Lung (tissue), 12 donors: ENCODE results near the gene SIN3A. TPM values are rescaled to one million over a fixed set of nuclear protein-coding genes. Genes with fewer than 3 reads are reported as not detected.
A peak's percentile ranks its signal among the peaks of the same experiment; 100 is the strongest.

Experiments
- ATAC-seq: fragments of 200-7000 bp; cut with Tn5 transposase; one replicate; pipeline ENCODE4 v1.9.1; 2020; ENCODE audit warnings: moderate number of reproducible peaks; ENCODE audit not compliant: insufficient read depth, low FRiP score
- DNase-seq, 3 donors: peaks; one replicate each; pipeline ENCODE4 v3.0.0-alpha.2; 2013 to 2017
- H3K27ac ChIP-seq, 2 donors: one replicate each; pipeline ENCODE4 v1.5.1; 2013; ENCODE audit warnings: mild to moderate bottlenecking in 2 of 2, moderate library complexity in 2 of 2, control low read depth in 1 of 2, inconsistent platforms in 1 of 2, low read depth in 1 of 2, low read length in 1 of 2
- H3K27me3 ChIP-seq, 3 donors: one replicate each; pipeline ENCODE4 v1.5.1; 2013; ENCODE audit warnings: low read length in 2 of 3; ENCODE audit not compliant: control insufficient read depth in 3 of 3, insufficient read depth in 3 of 3
- H3K36me3 ChIP-seq, 4 donors: one replicate each; pipeline ENCODE4 v1.5.1; 2013; ENCODE audit warnings: low read length in 4 of 4, mild to moderate bottlenecking in 1 of 4, moderate library complexity in 1 of 4; ENCODE audit not compliant: control insufficient read depth in 4 of 4, insufficient read depth in 4 of 4
- H3K4me1 ChIP-seq, 5 donors: one replicate each; pipeline ENCODE4 v1.5.1; 2013; ENCODE audit warnings: low read length in 5 of 5, mild to moderate bottlenecking in 2 of 5, moderate library complexity in 1 of 5; ENCODE audit not compliant: control insufficient read depth in 5 of 5, insufficient read depth in 5 of 5
- H3K4me3 ChIP-seq: one replicate; pipeline ENCODE4 v1.5.1; 2013; ENCODE audit warnings: mild to moderate bottlenecking, control low read depth, moderate library complexity
- H3K9ac ChIP-seq, 2 donors: one replicate each; pipeline ENCODE4 v1.5.1; 2013; ENCODE audit warnings: low read length in 2 of 2, control low read depth in 1 of 2; ENCODE audit not compliant: insufficient read depth in 1 of 2
- H3K9me3 ChIP-seq, 4 donors: one replicate each; pipeline ENCODE4 v1.5.1; 2013; ENCODE audit warnings: low read length in 3 of 4, mild to moderate bottlenecking in 1 of 4, moderate library complexity in 1 of 4; ENCODE audit not compliant: control insufficient read depth in 4 of 4, insufficient read depth in 3 of 4
- CTCF ChIP-seq: IDR thresholded peaks from 2 replicates; pipeline ENCODE4 v1.5.1; 2012; ENCODE audit warnings: mild to moderate bottlenecking; ENCODE audit errors: control extremely low read depth, extremely low read depth
- WGBS, 2 donors: extraction: QIAGEN DNeasy Blood & Tissue Kit; methylation state at CpG; one replicate each; pipeline ENCODE4 v1.1.7; 2013; 5-methylcytosine and 5-hydroxymethylcytosine counted together
- polyA plus RNA-seq, 2 donors: library from polyadenylated mRNA; stranded (reverse); fragments of 200-250 nt; gene quantifications; one replicate each; pipeline ENCODE4 v1.2.1, GENCODE V29; 2013
- total RNA-seq, 2 donors: library from RNA; depleted of rRNA in 1 of 2; stranded (reverse); fragments of >200 nt in 1 of 2; gene quantifications; one replicate each; pipeline ENCODE4 v1.2.1, GENCODE V29; 2014 to 2021
- donor health status: control.
- donor health status: control.
- donor health status: Bipolar disorder and iron deficiency.
- donor health status: healthy.
- donor health status: DM: yes; HTN: yes; CAD: no.

Gene SIN3A
- total and polyA plus RNA-seq, 4 donors, result 9.8 to 86.1 (median 43.0) TPM

DNA sequence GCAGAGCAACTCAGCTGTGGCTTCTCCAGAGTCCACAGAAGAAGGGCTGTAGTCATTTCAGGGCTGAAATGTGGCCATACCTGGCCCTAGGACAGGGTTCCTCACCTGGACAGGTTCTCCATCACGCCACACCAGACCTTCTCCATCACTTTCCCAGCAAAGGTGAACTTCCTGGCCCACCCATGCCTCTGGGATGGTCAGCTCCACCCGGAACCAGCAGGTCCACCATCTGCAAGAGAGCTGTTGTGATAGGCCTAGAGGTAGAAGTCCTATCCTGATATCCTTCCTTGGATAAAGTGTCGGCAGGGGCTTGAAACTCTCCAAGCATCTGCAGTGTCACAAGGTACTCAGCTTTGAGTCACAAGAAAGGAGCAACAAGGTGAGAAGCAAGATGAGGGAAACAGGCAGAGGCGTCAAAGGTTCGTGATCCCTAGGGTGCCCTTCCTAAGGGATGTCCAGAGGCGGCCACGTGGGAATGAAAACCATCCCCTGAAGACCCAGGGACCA, 84.0 kb downstream of the SIN3A start:
- Histone ChIP-seq H3K4me3 (peak overlapping the region; percentile 85), H3K36me3 (peaks cover 11 to 38% (median 21%) of the 10 kb centered on the region in 4 donors)

DNA sequence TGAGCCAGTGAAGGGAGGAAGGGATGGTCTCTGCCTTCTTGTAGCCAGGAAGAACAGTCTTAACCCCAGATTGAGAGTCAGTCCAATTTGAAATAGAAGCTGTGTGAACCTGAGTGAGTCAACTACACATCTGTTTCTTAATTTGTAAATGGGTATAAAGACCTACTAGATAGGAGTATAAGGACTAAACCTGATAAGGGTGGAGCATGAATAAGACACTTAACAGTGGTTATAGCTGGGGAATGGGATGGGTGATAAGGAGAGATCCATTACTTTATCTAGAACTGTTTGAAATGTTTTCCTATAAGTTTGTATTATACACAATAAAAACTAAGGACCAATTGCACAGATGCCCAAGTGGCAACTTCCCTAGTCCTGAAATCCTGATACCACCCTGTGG, 84.5 kb downstream of the SIN3A start:
- H3K9me3 ChIP-seq, result no peaks in the 10 kb centered on the region
- TF ChIP-seq CTCF, result no peak
- H3K4me3 ChIP-seq, result no peak overlapping the region
- H3K27ac ChIP-seq, result peak overlapping the region in 1 of 2 donors; percentile 98
- no peak for ATAC-seq
- H3K4me1 ChIP-seq, result peaks cover 5 to 16% (median 7%) of the 10 kb centered on the region in 5 donors
- H3K27me3 ChIP-seq, result no peaks in the 10 kb centered on the region
- DNase-seq, result no peak
- H3K9ac ChIP-seq, result no peak overlapping the region
- peaks cover 8 to 42% (median 20%) of the 10 kb centered on the region in 4 donors for H3K36me3 ChIP-seq

More for the DNA sequence above, 84.0 kb downstream of the SIN3A start:
- WGBS, 2 donors, result 44 to 46% methylated on average over 7 of the region's 7 CpGs
- peak overlapping the region in 1 of 2 donors; percentile 98 for H3K27ac ChIP-seq
- H3K9ac ChIP-seq, result no peak overlapping the region
- ATAC-seq, result no peak
- no peak for DNase-seq
- H3K4me1 ChIP-seq, result peaks cover 5 to 16% (median 7%) of the 10 kb centered on the region in 5 donors
- TF ChIP-seq CTCF, result no peak
- no peaks in the 10 kb centered on the region for H3K9me3 ChIP-seq
- H3K27me3 ChIP-seq, result no peaks in the 10 kb centered on the region

- H3K4me3 ChIP-seq, result no peak overlapping the region
- TF ChIP-seq CTCF, result no peak
- no peak overlapping the region for H3K27ac ChIP-seq
- H3K27me3 ChIP-seq, result no peaks in the 10 kb centered on the region
- peaks cover 5 to 16% (median 7%) of the 10 kb centered on the region in 5 donors for H3K4me1 ChIP-seq
- peaks cover 2 to 45% (median 12%) of the 10 kb centered on the region in 4 donors for H3K36me3 ChIP-seq
- no peak overlapping the region for H3K9ac ChIP-seq
- ATAC-seq (no peak), DNase-seq (no peak)
- 92 to 96% methylated on average over 3 of the region's 3 CpGs for WGBS, 2 donors
- H3K9me3 ChIP-seq, result no peaks in the 10 kb centered on the region
Observed at GRCh38 chr15:75366163-75366562, 85.3 kb downstream of the SIN3A start.

DNA sequence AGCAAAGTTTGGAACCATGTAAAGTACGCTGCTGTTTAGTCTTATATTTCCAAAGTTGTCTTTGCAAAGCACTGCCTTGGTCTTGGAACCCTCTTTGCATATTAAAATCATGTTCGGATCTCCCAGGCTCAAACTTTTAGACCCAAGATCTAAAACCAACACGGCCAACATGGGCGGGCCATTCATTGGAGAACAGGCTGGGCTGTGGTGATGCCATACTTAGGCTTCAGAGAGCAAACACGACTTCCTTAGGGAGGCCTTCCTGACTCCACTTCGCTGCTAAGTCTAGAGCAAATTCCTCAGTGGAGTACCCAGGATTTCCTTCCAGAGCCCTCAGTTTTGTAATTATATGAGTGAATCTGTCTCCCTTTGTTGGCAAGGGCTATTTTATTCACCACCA, 86.6 kb downstream of the SIN3A start:
- WGBS, 2 donors, result 90 to 98% methylated on average over 6 of the region's 6 CpGs
- H3K36me3 ChIP-seq, result peaks cover 0 to 53% (median 7%) of the 10 kb centered on the region in 4 donors
- no peak overlapping the region for H3K4me3 ChIP-seq
- TF ChIP-seq CTCF, result no peak
- ATAC-seq (no peak), DNase-seq (no peak)
- no peak overlapping the region for H3K27ac ChIP-seq
- no peaks in the 10 kb centered on the region for H3K27me3 ChIP-seq
- no peaks in the 10 kb centered on the region for H3K9me3 ChIP-seq
- H3K9ac ChIP-seq, result no peak overlapping the region
- peaks cover 5 to 16% (median 7%) of the 10 kb centered on the region in 5 donors for H3K4me1 ChIP-seq
